ENCODE results near the gene ARL15. TPM values are rescaled to one million over a fixed set of nuclear protein-coding genes. Genes with fewer than 3 reads are reported as not detected.

Gene ARL15
- total and polyA plus RNA-seq, 2 of the 8 experiments (the other 6 are each of a cell fraction or from before 2014, with no cell fraction given), result 9.9 to 21.2 TPM

- H2AFZ ChIP-seq (ENCODE audit: low read length), result no peak overlapping the region
- H2BK15ac ChIP-seq (ENCODE audit: low read length), result no peak overlapping the region
- H3K4ac ChIP-seq (replicated peaks; ENCODE audit: insufficient read length, low read depth, low read length), result no peak overlapping the region
- H2BK12ac ChIP-seq (ENCODE audit: low read depth, low read length), result no peak overlapping the region
- no peaks in the 10 kb centered on the region for H3K9me3 ChIP-seq (ENCODE audit: insufficient read depth in 2 of 2, low read depth in 1 of 2, low read length in 1 of 2)
- H3K79me2 ChIP-seq (ENCODE audit: control insufficient read depth in 1 of 2, insufficient read depth in 2 of 2, low read length in 2 of 2), result no peaks in the 10 kb centered on the region
- H4K20me1 ChIP-seq (replicated peaks in 1 of 2; ENCODE audit: control insufficient read depth in 1 of 2, insufficient read depth in 2 of 2, low read length in 2 of 2), result no peaks in the 10 kb centered on the region
- no peak overlapping the region for H3K27ac ChIP-seq (ENCODE audit: low read depth, low read length)
- H2BK5ac ChIP-seq (ENCODE audit: low read depth, low read length), result no peak overlapping the region
- no peak overlapping the region for H2BK120ac ChIP-seq (replicated peaks; ENCODE audit: low read depth, low read length)
- H3K23me2 ChIP-seq (ENCODE audit: low read depth, low read length), result no peaks in the 10 kb centered on the region
- H4K8ac ChIP-seq (ENCODE audit: extremely low read depth, insufficient read depth, low read length), result no peak overlapping the region
- no peaks in the 10 kb centered on the region for H3K27me3 ChIP-seq (replicated peaks in 1 of 4; ENCODE audit: control insufficient read depth in 3 of 4, extremely low read depth in 1 of 4, insufficient read depth in 3 of 4, low read length in 3 of 4)
- POLR2A ChIA-PET (ENCODE audit: partially characterized antibody), result interaction anchor here (0.6 kb wide), 1 partner anchor 31 kb away, joined by 3 read pairs; no protein-coding TSS in a partner anchor
- no peak overlapping the region for H4K5ac ChIP-seq (ENCODE audit: insufficient read length, low read depth, low read length)
- no peaks in the 10 kb centered on the region for H3K79me1 ChIP-seq (ENCODE audit: low read depth, low read length)
- H3K4me2 ChIP-seq (ENCODE audit: insufficient read depth in 1 of 2, low read depth in 2 of 2, low read length in 2 of 2), result no peak overlapping the region
- no peak overlapping the region for H3K4me3 ChIP-seq (ENCODE audit: extremely low read depth in 1 of 4, insufficient read depth in 2 of 4, low read depth in 3 of 4, low read length in 4 of 4)
- no peak overlapping the region for H3K23ac ChIP-seq (ENCODE audit: insufficient read length)
- no peak overlapping the region for H4K91ac ChIP-seq (replicated peaks; ENCODE audit: insufficient read length, low read length)
- 83% methylated on average over 6 of the region's 6 CpGs; no CpG with 5 or more reads in 1 of the 2 experiments for WGBS, 2 experiments (ENCODE audit: extremely low coverage in 1 of 2, insufficient coverage in 1 of 2, insufficient read length in 1 of 2, insufficient replicate concordance in 2 of 2, low coverage in 1 of 2, low lambda C conversion rate in 2 of 2, missing lambda C conversion rate in 1 of 2)
- no peak overlapping the region for H3K56ac ChIP-seq (replicated peaks; ENCODE audit: insufficient read length, low read depth, low read length)
- H3K4me1 ChIP-seq (replicated peaks in 1 of 4; ENCODE audit: control insufficient read depth in 3 of 4, insufficient read depth in 4 of 4, low read length in 3 of 4), result no peaks in the 10 kb centered on the region
- H2AK5ac ChIP-seq (ENCODE audit: low read depth, low read length), result no peak overlapping the region
- CTCF ChIA-PET (ENCODE audit: partially characterized antibody), result interaction anchor here (0.7 to 1.6 kb wide), 3 partner anchors 164 to 722 kb away, joined by 3 to 5 read pairs (median 3); no protein-coding TSS in a partner anchor
- H3K9ac ChIP-seq (replicated peaks in 1 of 4; ENCODE audit: extremely low read depth in 1 of 4, low read depth in 3 of 4, low read length in 3 of 4), result no peak overlapping the region
- H3K18ac ChIP-seq (ENCODE audit: extremely low read depth, low read length), result no peak overlapping the region
- no peak overlapping the region for H2BK20ac ChIP-seq (ENCODE audit: low read length)
- FAIRE-seq, result no peak
- no peak for TF ChIP-seq CBX8 (IDR thresholded peaks at IDR 0.05; ENCODE audit: borderline replicate concordance, low read depth, low read length)
- no peak overlapping the region for H3K14ac ChIP-seq (ENCODE audit: insufficient read length)
- no peak for DNase-seq (ENCODE audit: low read depth in 1 of 2, low spot score in 2 of 2)
- H3K36me3 ChIP-seq (ENCODE audit: control insufficient read depth in 2 of 4, insufficient read depth in 4 of 4, low read length in 3 of 4), result no peaks in the 10 kb centered on the region
These were observed 162.1 kb downstream of the ARL15 start for GRCh38 chr5:54148067-54148845.

Measured in H1 (cell line).